Left ventricle myocardium inferior (tissue), 1 donor: ENCODE data around the gene YY1AP1. TPM values are rescaled to one million over a fixed set of nuclear protein-coding genes. Genes with fewer than 3 reads are reported as not detected.
A peak's percentile ranks its signal among the peaks of the same experiment; 100 is the strongest.
"Not testable (repeated sequence)": the region's sequence is repeated elsewhere in the genome, so short reads cannot be mapped to it uniquely, and the experiment has no call there.

Source experiments
- DNase-seq: peaks from one replicate; pipeline ENCODE4 v3.0.0-alpha.2; 2020
- H3K27ac ChIP-seq: fragments of 200-600 bp; replicated peaks from 2 replicates; pipeline ENCODE4 v1.8.0; 2021
- H3K27me3 ChIP-seq: fragments of 200-600 bp; 2 replicates; pipeline ENCODE4 v1.8.0; 2021; ENCODE audit warnings: low read depth
- H3K36me3 ChIP-seq: fragments of 200-600 bp; 2 replicates; pipeline ENCODE4 v1.8.0; 2021
- H3K4me1 ChIP-seq: fragments of 200-600 bp; 2 replicates; pipeline ENCODE4 v1.8.0; 2021
- H3K4me3 ChIP-seq: fragments of 200-600 bp; 2 replicates; pipeline ENCODE4 v1.8.0; 2021; ENCODE audit warnings: mild to moderate bottlenecking, moderate library complexity
- H3K9me3 ChIP-seq: fragments of 200-600 bp; replicated peaks from 2 replicates; pipeline ENCODE4 v1.8.0; 2021
- intact Hi-C: fragments of 100-400 bp; cut with micrococcal nuclease; formaldehyde crosslinking; loops from one replicate; pipeline ENCODE4 v1.11.0; 2022
- total RNA-seq: library from RNA; stranded (reverse); fragmentation: NEBNext Ultra II Directional; extraction: Animal tissue kit (Norgen Biotek cat#: 25700); gene quantifications from one replicate; pipeline ENCODE4 v1.2.1, GENCODE V29; 2021
- TF ChIP-seq, protein P1 (sequence below): fragments of 200-600 bp; IDR thresholded peaks from 2 replicates; pipeline ENCODE4 v1.8.0; 2021; ENCODE audit warnings: antibody characterized with exemption, mild to moderate bottlenecking, borderline replicate concordance
- donor health status: DM: no; HTN: yes; CAD: no; lungs with severe emphysema.

Gene YY1AP1
- total RNA-seq, 1 donor from 2014 or later, result 60.2 TPM

DNA sequence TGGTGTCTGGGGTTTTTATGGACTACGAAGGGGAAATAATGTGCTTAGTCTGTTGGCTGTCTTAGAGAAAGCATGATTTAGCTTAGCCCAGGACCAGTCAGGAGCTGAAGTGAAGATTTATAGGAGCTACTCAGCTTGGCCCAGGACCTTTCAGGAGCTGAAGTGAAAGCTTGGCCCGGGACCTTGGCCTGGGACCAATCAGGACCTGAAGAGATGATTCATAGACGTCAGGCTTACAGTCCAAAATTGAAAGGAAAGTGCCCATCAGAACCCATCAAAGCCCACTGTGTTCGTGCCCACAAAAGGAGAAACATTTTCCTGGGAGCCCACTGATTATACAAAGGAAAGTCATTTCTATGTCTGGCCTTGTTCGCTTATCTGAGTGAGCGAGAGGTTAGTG lies 42.9 kb downstream of the YY1AP1 start:
- TF ChIP-seq, protein P1, sequence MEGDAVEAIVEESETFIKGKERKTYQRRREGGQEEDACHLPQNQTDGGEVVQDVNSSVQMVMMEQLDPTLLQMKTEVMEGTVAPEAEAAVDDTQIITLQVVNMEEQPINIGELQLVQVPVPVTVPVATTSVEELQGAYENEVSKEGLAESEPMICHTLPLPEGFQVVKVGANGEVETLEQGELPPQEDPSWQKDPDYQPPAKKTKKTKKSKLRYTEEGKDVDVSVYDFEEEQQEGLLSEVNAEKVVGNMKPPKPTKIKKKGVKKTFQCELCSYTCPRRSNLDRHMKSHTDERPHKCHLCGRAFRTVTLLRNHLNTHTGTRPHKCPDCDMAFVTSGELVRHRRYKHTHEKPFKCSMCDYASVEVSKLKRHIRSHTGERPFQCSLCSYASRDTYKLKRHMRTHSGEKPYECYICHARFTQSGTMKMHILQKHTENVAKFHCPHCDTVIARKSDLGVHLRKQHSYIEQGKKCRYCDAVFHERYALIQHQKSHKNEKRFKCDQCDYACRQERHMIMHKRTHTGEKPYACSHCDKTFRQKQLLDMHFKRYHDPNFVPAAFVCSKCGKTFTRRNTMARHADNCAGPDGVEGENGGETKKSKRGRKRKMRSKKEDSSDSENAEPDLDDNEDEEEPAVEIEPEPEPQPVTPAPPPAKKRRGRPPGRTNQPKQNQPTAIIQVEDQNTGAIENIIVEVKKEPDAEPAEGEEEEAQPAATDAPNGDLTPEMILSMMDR, result no peak
- peak overlapping the region; percentile 8 for H3K27ac ChIP-seq
- H3K27me3 ChIP-seq, result peaks cover 6% of the 10 kb centered on the region
- H3K4me3 ChIP-seq, result no peak overlapping the region
- H3K4me1 ChIP-seq, result peaks cover 21% of the 10 kb centered on the region
- H3K36me3 ChIP-seq, result no peaks in the 10 kb centered on the region
- peak; percentile 24 for DNase-seq
- intact Hi-C loops, result no loop called here
- H3K9me3 ChIP-seq, result peaks cover 27% of the 10 kb centered on the region

DNA sequence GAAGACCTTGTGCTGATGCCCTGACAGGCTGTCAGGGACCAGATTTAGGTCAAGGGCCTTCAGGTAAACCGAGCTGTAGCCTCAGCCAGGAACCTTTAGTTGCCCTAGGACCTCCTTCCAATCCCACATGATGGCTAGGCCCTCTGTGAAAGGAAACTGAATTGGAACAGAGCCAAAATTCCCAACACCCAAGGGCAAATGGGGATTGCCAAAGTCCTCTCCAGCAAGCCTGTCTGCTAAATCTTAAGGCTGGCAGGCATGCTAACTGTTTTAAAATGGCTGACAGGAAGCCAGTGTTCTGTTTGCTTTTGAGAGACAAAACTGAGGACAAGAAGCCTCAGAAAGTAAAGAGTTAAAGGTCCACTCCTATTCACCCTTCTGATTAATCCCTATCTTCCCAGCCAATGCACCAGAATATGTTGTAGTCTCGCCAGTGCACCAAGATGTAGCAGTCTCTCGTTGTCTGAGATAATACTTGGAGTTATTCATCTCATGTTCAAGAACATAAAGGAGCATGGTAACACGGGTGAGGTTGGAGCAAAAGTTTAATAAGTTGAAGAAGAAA lies 43.5 kb downstream of the YY1AP1 start:
- no peak overlapping the region for H3K27ac ChIP-seq
- no peak overlapping the region for H3K4me3 ChIP-seq
- intact Hi-C loops, result no loop called here
- H3K36me3 ChIP-seq, result no peaks in the 10 kb centered on the region
- DNase-seq, result no peak
- H3K4me1 ChIP-seq, result peaks cover 21% of the 10 kb centered on the region
- peaks cover 5% of the 10 kb centered on the region for H3K27me3 ChIP-seq
- TF ChIP-seq, protein P1, result no peak
- peaks cover 27% of the 10 kb centered on the region for H3K9me3 ChIP-seq

DNA sequence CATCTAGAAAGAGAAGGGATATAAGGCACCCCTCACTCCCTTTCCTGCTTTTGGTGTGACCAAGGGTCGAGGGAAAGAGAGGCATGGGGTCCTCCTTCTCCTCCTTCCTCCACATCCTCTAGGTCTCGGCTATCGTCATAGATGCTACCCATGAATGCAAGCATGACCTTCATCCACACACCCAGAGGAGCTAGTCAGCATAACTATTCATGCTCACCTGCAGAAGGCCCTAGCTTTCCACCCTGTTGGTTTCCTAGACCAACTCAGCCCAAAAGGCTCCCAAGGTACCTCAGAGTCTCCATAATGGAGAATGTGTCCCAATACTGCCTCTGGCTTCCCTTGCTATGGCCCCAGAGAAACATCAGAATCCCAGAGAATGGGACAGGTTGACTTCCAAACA lies 45.3 kb downstream of the YY1AP1 start:
- peaks cover 27% of the 10 kb centered on the region for H3K9me3 ChIP-seq
- no peak overlapping the region for H3K4me3 ChIP-seq
- intact Hi-C loops, result no loop called here

DNA sequence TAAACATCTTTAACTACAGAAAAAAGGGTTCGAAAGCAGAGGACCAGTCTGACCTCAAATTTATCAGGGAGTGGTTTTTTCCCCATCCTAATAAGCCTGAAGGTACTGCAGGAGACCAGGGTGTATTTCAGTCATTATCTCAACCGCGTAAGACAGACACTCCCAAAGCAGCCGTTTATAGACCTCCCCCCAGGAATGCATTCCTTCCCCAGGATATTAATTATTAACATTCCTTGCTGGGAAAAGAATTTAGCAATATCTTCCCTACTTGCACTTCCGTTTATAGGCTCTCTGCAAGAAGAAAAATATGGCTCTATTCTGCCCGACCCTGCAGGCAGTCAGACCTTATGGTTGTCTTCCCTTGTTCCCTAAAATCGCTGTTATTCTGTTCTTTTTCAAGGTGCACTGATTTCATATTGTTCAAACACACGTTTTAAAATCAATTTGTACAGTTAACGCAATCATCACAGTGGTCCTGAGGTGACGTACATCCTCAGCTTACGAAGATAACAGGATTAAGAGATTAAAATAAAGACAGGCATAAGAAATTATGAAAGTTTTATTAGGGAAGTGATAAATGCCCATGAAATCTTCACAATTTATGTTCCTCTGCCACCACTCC lies 45.9 kb downstream of the YY1AP1 start:
- H3K4me3 ChIP-seq, H3K27me3 ChIP-seq, H3K27ac ChIP-seq, intact Hi-C loops, H3K36me3 ChIP-seq, DNase-seq: not testable (repeated sequence)
- Histone ChIP-seq H3K4me1 (peaks cover 17% of the 10 kb centered on the region), H3K9me3 (peaks cover 27% of the 10 kb centered on the region)

More for the DNA sequence above, 45.3 kb downstream of the YY1AP1 start:
- TF ChIP-seq, protein P1, result no peak
- no peaks in the 10 kb centered on the region for H3K36me3 ChIP-seq
- no peaks in the 10 kb centered on the region for H3K27me3 ChIP-seq
- no peak overlapping the region for H3K27ac ChIP-seq
- H3K4me1 ChIP-seq, result peaks cover 17% of the 10 kb centered on the region
- DNase-seq, result no peak

DNA sequence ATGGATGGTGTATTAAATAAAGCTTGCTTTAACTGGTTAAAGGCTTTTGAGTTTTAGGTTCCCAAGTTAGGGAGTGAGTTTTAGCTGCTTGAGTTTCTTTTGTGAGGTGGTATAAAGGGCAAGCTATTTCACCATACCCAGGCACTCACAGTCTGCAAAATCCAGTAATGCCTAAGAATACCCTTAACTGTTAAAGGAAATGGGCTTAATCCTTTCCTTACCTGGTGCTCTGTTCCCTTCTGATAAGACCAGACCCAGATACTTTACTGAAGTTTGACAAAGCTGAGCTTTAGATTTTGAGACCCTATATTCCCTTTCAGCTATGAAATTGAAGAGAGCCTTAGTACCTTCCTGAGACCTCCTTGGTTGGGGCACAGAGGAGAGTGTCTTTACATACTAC lies 48.2 kb downstream of the YY1AP1 start:
- Histone ChIP-seq H3K9me3 (peaks cover 27% of the 10 kb centered on the region), H3K4me1 (peaks cover 11% of the 10 kb centered on the region), H3K27ac (no peak overlapping the region), H3K36me3 (no peaks in the 10 kb centered on the region), H3K4me3 (no peak overlapping the region), H3K27me3 (no peaks in the 10 kb centered on the region)
- TF ChIP-seq, protein P1, result no peak
- intact Hi-C loops, result no loop called here
- no peak for DNase-seq

DNA sequence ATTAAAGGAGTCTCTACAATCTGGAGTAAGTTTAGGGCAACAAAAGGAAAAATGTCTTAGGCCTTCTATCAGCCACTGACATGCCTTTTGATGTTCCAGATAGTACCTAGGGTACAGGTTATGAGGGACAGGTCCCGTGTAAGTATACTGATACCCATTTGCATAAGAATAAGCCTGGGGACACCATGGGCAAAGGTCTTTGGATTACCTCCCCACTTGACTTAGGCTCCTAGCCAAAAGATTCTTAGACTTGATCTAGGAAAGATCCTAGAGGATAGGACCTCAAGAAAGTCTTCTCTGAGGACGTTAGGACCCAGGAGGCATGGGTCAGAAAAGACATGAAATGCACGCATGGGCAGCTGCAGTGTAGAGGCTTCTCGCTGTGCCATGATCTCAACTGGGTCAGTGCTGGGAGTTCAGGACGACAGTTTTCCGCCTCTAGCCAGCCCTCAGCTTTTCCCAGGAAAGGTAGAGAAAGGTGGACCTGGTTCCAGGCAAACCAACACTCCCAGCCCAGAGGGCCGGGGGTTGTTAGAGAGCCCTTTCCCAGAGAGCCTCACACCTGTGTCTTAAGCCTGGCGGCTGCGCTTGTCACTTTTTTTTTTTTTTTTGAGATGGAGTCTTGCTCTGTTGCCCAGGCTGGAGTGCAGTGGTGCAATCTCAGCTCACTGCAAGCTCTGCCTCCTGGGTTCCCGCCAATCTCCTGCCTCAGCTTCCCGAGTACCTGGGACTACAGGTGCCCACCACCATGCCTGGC lies 52.0 kb downstream of the YY1AP1 start:
- H3K9me3 ChIP-seq, result peaks cover 4% of the 10 kb centered on the region
- H3K27ac ChIP-seq, result peak overlapping the region; percentile 55
- H3K4me1 ChIP-seq, result peaks cover 4% of the 10 kb centered on the region
- no peaks in the 10 kb centered on the region for H3K36me3 ChIP-seq
- H3K4me3 ChIP-seq, result peak overlapping the region; percentile 55
- TF ChIP-seq, protein P1, result no peak
- no peaks in the 10 kb centered on the region for H3K27me3 ChIP-seq
- intact Hi-C loops, result no loop called here
- no peak for DNase-seq

DNA sequence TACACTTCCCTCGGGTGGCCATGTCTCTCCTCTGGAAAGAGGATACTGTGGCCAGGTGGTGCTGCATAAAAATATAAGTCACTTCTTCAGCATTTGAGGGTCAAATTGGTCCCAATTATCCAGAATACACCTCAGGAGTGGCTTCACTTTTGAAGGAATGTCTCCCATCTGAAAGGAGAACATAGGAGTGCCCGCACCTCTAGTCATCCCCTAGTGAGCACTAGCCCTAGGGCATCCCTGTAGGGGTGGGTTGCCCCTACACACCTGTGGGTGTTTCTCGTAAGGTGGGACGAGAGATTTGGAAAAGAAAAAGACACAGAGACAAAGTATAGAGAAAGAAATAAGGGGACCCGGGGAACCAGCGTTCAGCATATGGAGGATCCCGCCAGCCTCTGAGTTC lies 62.1 kb downstream of the YY1AP1 start:
- H3K36me3 ChIP-seq, H3K9me3 ChIP-seq, H3K4me3 ChIP-seq, H3K27ac ChIP-seq, H3K4me1 ChIP-seq, H3K27me3 ChIP-seq, DNase-seq, intact Hi-C loops: not testable (repeated sequence)
